HepG2 (cell line): ENCODE data around the gene AHSG. TPM values are rescaled to one million over a fixed set of nuclear protein-coding genes. Genes with fewer than 3 reads are reported as not detected.

ENCODE experiments used
- CAMTA2 ChIP-seq: sonication (generic); formaldehyde crosslinking; IDR thresholded peaks from 2 replicates; pipeline ENCODE4 v1.4.0; 2020; ENCODE audit warnings: mild to moderate bottlenecking, missing genetic modification reagents, borderline replicate concordance
- KLF15 ChIP-seq: sonication (generic); formaldehyde crosslinking; IDR thresholded peaks from 2 replicates; pipeline ENCODE4 v1.8.1; 2023; ENCODE audit warnings: borderline replicate concordance, mild to moderate bottlenecking, inconsistent platforms, missing genetic modification reagents, mixed read lengths
- KMT2A ChIP-seq: sonication (generic); formaldehyde crosslinking; IDR thresholded peaks from 2 replicates; pipeline ENCODE4 v1.4.0; 2020; ENCODE audit warnings: missing genetic modification reagents
- MED1 ChIP-seq: sonication (generic); formaldehyde crosslinking; IDR thresholded peaks from 2 replicates; pipeline ENCODE4 v1.4.0; 2020; ENCODE audit warnings: missing genetic modification reagents
- NCOA1 ChIP-seq: sonication (generic); formaldehyde crosslinking; IDR thresholded peaks from 2 replicates; pipeline ENCODE4 v1.9.0; 2021; ENCODE audit warnings: missing genetic modification reagents
- NFKBIZ ChIP-seq: IDR thresholded peaks from 2 replicates; pipeline ENCODE4 v1.6.1; 2018; ENCODE audit warnings: missing genetic modification reagents, missing compliant biosample characterization
- PPARG ChIP-seq: conservative IDR thresholded peaks from 2 replicates; pipeline ENCODE4 v1.6.1; 2016; ENCODE audit warnings: missing biosample characterization, missing genetic modification reagents
- RAD51 ChIP-seq: fragments of 450-650 bp; IDR thresholded peaks from 2 replicates; pipeline ENCODE4 v1.6.1; 2016; ENCODE audit warnings: borderline replicate concordance
- SRSF4 ChIP-seq: fragments of 200-400 bp; formaldehyde crosslinking; IDR thresholded peaks from one replicate; pipeline ENCODE4 v1.6.1; 2018; ENCODE audit warnings: mild to moderate bottlenecking, low read depth, low read length, moderate library complexity; ENCODE audit not compliant: poor library complexity, severe bottlenecking
- TEF ChIP-seq: sonication (generic); formaldehyde crosslinking; IDR thresholded peaks from 2 replicates; pipeline ENCODE4 v1.5.0; 2020; ENCODE audit warnings: missing genetic modification reagents
- THAP11 ChIP-seq: IDR thresholded peaks from 2 replicates; pipeline ENCODE4 v1.6.1; 2016; ENCODE audit warnings: missing biosample characterization, missing genetic modification reagents
- ZNF503 ChIP-seq: sonication (generic); formaldehyde crosslinking; IDR thresholded peaks from 2 replicates; pipeline ENCODE4 v1.4.0; 2020; ENCODE audit warnings: missing genetic modification reagents
- ZNF816 ChIP-seq: sonication (generic); formaldehyde crosslinking; IDR thresholded peaks from 2 replicates; pipeline ENCODE4 v1.8.0; 2022; ENCODE audit warnings: missing genetic modification reagents, mild to moderate bottlenecking, borderline replicate concordance
- polyA plus RNA-seq, 8 experiments: library from polyadenylated mRNA; depleted of rRNA in 3 of 8; stranded (reverse) in 7 of 8; unstranded in 1 of 8; fragments of >200 nt; fragmentation: Illumina TruSeq in 4 of 8; extraction: Trizol in 4 of 8; gene quantifications; 2 replicates each; pipeline versions ENCODE4 v1.2.1 to v1.2.3, GENCODE V29; 2011 to 2016; ENCODE audit warnings: low read depth in 4 of 8, missing spikeins in 1 of 8, mixed read lengths in 1 of 8; ENCODE audit not compliant: insufficient read depth in 1 of 8
- total RNA-seq, 5 experiments: library from RNA; depleted of rRNA; stranded (reverse); fragments of >200 nt; fragmentation: Illumina TruSeq; extraction: Trizol; gene quantifications; 2 replicates each; pipeline ENCODE4 v1.2.3, GENCODE V29; 2016; ENCODE audit warnings: low read depth in 1 of 5
- TF ChIP-seq, protein P1 (sequence below): sonication (generic); formaldehyde crosslinking; IDR thresholded peaks from 2 replicates; pipeline ENCODE4 v1.8.1; 2023; ENCODE audit warnings: mild to moderate bottlenecking, missing genetic modification reagents
- TF ChIP-seq, protein P2 (sequence below): sonication (generic); formaldehyde crosslinking; IDR thresholded peaks from 2 replicates; pipeline ENCODE4 v1.4.0; 2020; ENCODE audit warnings: missing genetic modification reagents, low read depth, mild to moderate bottlenecking, borderline replicate concordance
- TF ChIP-seq, protein P3 (sequence below): sonication (generic); formaldehyde crosslinking; IDR thresholded peaks from 2 replicates; pipeline ENCODE4 v1.5.1; 2020; ENCODE audit warnings: missing genetic modification reagents, mild to moderate bottlenecking, borderline replicate concordance

Gene AHSG
- total and polyA plus RNA-seq, 2 of the 13 experiments (the other 11 are each of a cell fraction or from before 2014, with no cell fraction given): 2,043 to 19,152 TPM

DNA sequence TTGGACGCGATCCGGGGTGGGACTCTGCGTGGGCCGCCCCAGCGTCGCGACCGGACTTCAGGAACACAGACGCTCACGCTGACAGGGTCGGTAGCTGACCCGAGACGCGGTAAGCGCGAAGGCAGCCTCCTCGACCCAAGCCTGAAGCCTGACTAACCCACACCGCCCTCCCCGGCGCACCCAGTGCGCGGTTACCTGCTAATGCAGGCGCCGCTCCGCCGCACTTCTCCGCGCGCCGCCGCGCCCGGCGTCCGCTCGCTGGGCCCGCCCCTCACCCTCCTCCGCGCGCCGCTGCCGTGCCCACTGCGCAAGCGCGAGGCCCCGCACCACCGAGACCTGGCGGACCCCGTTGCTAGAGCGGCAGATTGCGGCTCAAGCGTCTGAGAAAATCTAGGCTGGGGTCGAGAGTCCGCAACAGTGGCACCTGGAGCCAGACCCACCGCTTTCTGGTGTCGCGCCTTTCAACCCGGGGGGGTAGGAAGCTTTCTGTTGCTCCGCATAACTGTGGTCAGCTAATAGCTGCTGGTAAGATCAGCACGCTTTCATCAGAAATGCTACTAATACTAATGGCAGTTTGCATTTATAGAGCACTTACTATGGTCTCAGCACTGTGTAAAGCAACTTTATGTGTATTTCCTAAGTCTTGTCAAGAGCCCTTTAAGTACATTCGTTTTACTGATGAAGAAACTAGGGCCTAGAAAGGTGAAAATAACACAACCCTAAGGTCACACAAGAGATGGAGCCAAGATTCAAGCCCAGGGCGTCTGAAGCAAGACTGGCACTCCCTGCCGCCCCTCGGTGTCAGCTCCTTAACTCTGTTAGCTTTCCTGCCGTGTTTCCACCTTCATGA lies 45.6 kb upstream of the AHSG start, which contains the start of gene TBCCD1 (continued):
- TF ChIP-seq TEF (CRISPR knock-in tag) (no peak), PPARG (peak; percentile 43; the same call in 1 of the 2 replicates), THAP11 (CRISPR knock-in tag) (peak; percentile 87), KLF15 (CRISPR knock-in tag) (no peak), SRSF4 (no peak), NFKBIZ (CRISPR knock-in tag) (no peak), KMT2A (CRISPR knock-in tag) (peak; percentile 83), NCOA1 (CRISPR knock-in tag) (0 out of 2 replicates have a peak, but pooled peaks have one; percentile 10), CAMTA2 (CRISPR knock-in tag) (no peak), RAD51 (no peak), ZNF816 (CRISPR knock-in tag) (0 out of 2 replicates have a peak, but pooled peaks have one; percentile 2), MED1 (CRISPR knock-in tag) (peak; percentile 58), ZNF503 (CRISPR knock-in tag) (no peak)
- TF ChIP-seq, protein P1, sequence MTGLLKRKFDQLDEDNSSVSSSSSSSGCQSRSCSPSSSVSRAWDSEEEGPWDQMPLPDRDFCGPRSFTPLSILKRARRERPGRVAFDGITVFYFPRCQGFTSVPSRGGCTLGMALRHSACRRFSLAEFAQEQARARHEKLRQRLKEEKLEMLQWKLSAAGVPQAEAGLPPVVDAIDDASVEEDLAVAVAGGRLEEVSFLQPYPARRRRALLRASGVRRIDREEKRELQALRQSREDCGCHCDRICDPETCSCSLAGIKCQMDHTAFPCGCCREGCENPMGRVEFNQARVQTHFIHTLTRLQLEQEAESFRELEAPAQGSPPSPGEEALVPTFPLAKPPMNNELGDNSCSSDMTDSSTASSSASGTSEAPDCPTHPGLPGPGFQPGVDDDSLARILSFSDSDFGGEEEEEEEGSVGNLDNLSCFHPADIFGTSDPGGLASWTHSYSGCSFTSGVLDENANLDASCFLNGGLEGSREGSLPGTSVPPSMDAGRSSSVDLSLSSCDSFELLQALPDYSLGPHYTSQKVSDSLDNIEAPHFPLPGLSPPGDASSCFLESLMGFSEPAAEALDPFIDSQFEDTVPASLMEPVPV (CRISPR knock-in tag): 0 out of 2 replicates have a peak, but pooled peaks have one; percentile 69
- TF ChIP-seq, protein P2, sequence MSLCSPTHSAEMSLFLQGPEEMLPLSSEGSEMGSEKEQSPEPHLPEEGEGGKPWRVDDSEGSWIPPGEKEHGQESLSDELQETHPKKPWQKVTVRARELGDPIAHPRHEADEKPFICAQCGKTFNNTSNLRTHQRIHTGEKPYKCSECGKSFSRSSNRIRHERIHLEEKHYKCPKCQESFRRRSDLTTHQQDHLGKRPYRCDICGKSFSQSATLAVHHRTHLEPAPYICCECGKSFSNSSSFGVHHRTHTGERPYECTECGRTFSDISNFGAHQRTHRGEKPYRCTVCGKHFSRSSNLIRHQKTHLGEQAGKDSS (CRISPR knock-in tag): peak; percentile 82
- TF ChIP-seq, protein P3, sequence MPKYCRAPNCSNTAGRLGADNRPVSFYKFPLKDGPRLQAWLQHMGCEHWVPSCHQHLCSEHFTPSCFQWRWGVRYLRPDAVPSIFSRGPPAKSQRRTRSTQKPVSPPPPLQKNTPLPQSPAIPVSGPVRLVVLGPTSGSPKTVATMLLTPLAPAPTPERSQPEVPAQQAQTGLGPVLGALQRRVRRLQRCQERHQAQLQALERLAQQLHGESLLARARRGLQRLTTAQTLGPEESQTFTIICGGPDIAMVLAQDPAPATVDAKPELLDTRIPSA: no peak
